Thoracic aorta (tissue), 2 donors: Measurements from ENCODE around the gene DRC3. TPM values are rescaled to one million over a fixed set of nuclear protein-coding genes. Genes with fewer than 3 reads are reported as not detected.

Source experiments
- ATAC-seq: fragments of 150-250 bp; one replicate; pipeline ENCODE4 v1.8.0; 2017; ENCODE audit warnings: low read depth; ENCODE audit not compliant: insufficient number of reproducible peaks, low FRiP score
- DNase-seq: peaks from one replicate; pipeline ENCODE4 v3.0.0-alpha.2; 2020; ENCODE audit warnings: low spot score
- H3K27ac ChIP-seq, 2 donors: fragments of 200-600 bp; sonication (generic); 1 replicate in 1 of 2; 2 replicates in 1 of 2; pipeline ENCODE4 v1.5.1; 2016; ENCODE audit warnings: mild to moderate bottlenecking in 2 of 2, moderate library complexity in 2 of 2
- H3K27me3 ChIP-seq: fragments of 200-600 bp; sonication (generic); replicated peaks from 2 replicates; pipeline ENCODE4 v1.6.0; 2016; ENCODE audit warnings: mild to moderate bottlenecking; ENCODE audit not compliant: insufficient read depth
- H3K36me3 ChIP-seq: fragments of 200-600 bp; sonication (generic); one replicate; pipeline ENCODE4 v1.5.1; 2016
- H3K4me1 ChIP-seq, 2 donors: fragments of 200-600 bp; sonication (generic); 1 replicate in 1 of 2; 2 replicates in 1 of 2; pipeline versions ENCODE4 v1.5.1 to v1.6.0; 2016; ENCODE audit warnings: low read depth in 2 of 2, mild to moderate bottlenecking in 1 of 2; ENCODE audit not compliant: control insufficient read depth in 1 of 2
- H3K4me3 ChIP-seq: fragments of 200-600 bp; sonication (generic); 2 replicates; pipeline ENCODE4 v1.5.1; 2016; ENCODE audit warnings: mild to moderate bottlenecking
- H3K9me3 ChIP-seq: fragments of 200-600 bp; sonication (generic); 2 replicates; pipeline ENCODE4 v1.5.1; 2016
- CTCF ChIP-seq: fragments of 200-600 bp; sonication (generic); IDR thresholded peaks from one replicate; pipeline ENCODE4 v1.5.1; 2019; ENCODE audit warnings: antibody characterized with exemption
- total RNA-seq, 2 donors: library from RNA; depleted of rRNA; stranded (reverse); fragments of >200 nt; gene quantifications; one replicate each; pipeline versions ENCODE4 v1.1.0 to v1.2.3, GENCODE V29; 2016

Gene DRC3
- total RNA-seq, 2 donors from 2014 or later, result 0.27 to 2.3 TPM

- peak overlapping the region; percentile 37 to 59 for H3K27ac ChIP-seq
- no peaks in the 10 kb centered on the region for H3K27me3 ChIP-seq
- peaks cover 21 to 39% of the 10 kb centered on the region in 2 donors for H3K4me1 ChIP-seq
- H3K4me3 ChIP-seq, result peak overlapping the region; percentile 97
- DNase-seq (no peak), ATAC-seq (peak; percentile 18)
- no peak for TF ChIP-seq CTCF
- no peaks in the 10 kb centered on the region for H3K9me3 ChIP-seq
- no peaks in the 10 kb centered on the region for H3K36me3 ChIP-seq
Measured at GRCh38 chr17:18039535-18040260, 67.0 kb downstream of the DRC3 start.

GRCh38 chr17:18040261-18040858 lies 67.7 kb downstream of the DRC3 start:
- TF ChIP-seq CTCF, result no peak
- ATAC-seq (no peak), DNase-seq (no peak)
- H3K9me3 ChIP-seq, result no peaks in the 10 kb centered on the region
- peaks cover 21 to 39% of the 10 kb centered on the region in 2 donors for H3K4me1 ChIP-seq
- H3K36me3 ChIP-seq, result no peaks in the 10 kb centered on the region
- no peak overlapping the region for H3K27ac ChIP-seq
- H3K27me3 ChIP-seq, result no peaks in the 10 kb centered on the region
- peak overlapping the region; percentile 97 for H3K4me3 ChIP-seq

- peaks cover 21 to 39% of the 10 kb centered on the region in 2 donors for H3K4me1 ChIP-seq
- H3K27me3 ChIP-seq, result no peaks in the 10 kb centered on the region
- H3K36me3 ChIP-seq, result peaks cover 3% of the 10 kb centered on the region
- no peak overlapping the region for H3K27ac ChIP-seq
- H3K9me3 ChIP-seq, result no peaks in the 10 kb centered on the region
- no peak for DNase-seq
- no peak for TF ChIP-seq CTCF
- no peak overlapping the region for H3K4me3 ChIP-seq
- ATAC-seq, result no peak
Measured at GRCh38 chr17:18041776-18042175, 69.1 kb downstream of the DRC3 start.

- TF ChIP-seq CTCF, result no peak
- no peak for DNase-seq
- ATAC-seq, result no peak
- H3K27ac ChIP-seq, result no peak overlapping the region
- no peaks in the 10 kb centered on the region for H3K9me3 ChIP-seq
- peaks cover 16 to 29% of the 10 kb centered on the region in 2 donors for H3K4me1 ChIP-seq
- no peaks in the 10 kb centered on the region for H3K27me3 ChIP-seq
- no peak overlapping the region for H3K4me3 ChIP-seq
- H3K36me3 ChIP-seq, result peaks cover 3% of the 10 kb centered on the region
Measured at GRCh38 chr17:18042983-18043382, 70.3 kb downstream of the DRC3 start.

- no peak for ATAC-seq
Measured at GRCh38 chr17:18043491-18043890, 70.8 kb downstream of the DRC3 start.

More at GRCh38 chr17:18043491-18043890, 70.8 kb downstream of the DRC3 start:
- H3K4me3 ChIP-seq, result no peak overlapping the region
- H3K27me3 ChIP-seq, result no peaks in the 10 kb centered on the region
- peaks cover 3% of the 10 kb centered on the region for H3K36me3 ChIP-seq
- no peak for DNase-seq
- no peak overlapping the region for H3K27ac ChIP-seq
- no peaks in the 10 kb centered on the region for H3K9me3 ChIP-seq
- peaks cover 13 to 24% of the 10 kb centered on the region in 2 donors for H3K4me1 ChIP-seq
- no peak for TF ChIP-seq CTCF
